ENCODE measurements around the gene NXPH1. TPM values are rescaled to one million over a fixed set of nuclear protein-coding genes. Genes with fewer than 3 reads are reported as not detected.

NXPH1 gene
- total RNA-seq, 1 donor from 2014 or later: not detected

DNA sequence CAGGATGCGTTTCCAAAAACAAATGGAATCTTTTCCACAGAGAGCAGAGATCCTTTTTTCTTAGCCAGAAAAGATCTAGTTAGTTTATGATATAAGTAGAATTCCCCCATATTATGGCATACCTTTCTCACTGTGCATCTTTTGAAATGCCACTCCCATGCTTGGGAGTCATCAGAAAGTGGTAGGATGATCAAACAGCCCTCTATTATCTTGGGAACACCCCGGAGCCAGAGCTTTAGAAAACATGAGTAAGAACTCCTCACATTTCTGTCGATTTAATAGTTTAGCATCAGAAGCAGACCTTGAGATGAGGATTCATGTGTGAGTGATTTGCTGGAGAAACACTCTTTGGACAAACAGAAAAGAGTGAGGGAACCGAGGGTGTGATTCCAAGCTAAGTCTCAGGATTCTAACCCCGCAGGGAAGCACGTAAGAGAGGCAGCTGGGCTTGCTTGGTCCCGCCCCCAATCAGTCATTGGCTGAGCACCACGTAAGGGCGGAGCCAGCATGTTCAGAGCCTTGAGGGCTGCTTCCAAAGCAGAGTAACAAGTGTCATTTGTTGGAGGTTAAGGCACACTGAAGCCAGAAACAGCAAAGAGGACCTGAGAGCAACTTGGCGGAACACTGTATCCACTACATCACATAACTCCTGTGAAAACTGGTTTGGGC, 43.7 kb upstream of the NXPH1 start:
- H3K27ac Mint-ChIP-seq: no peak overlapping the region
- H3K9me3 Mint-ChIP-seq: no peaks in the 10 kb centered on the region
- ATAC-seq (ENCODE audit: low read depth) (no peak), DNase-seq (no peak)
- ChIA-PET CTCF (no interaction called here), POLR2A (no interaction called here)
- no peaks in the 10 kb centered on the region for H3K36me3 Mint-ChIP-seq (ENCODE audit: low read depth)
- H3K4me3 Mint-ChIP-seq: no peak overlapping the region
- H3K27me3 Mint-ChIP-seq: peaks cover 19% of the 10 kb centered on the region
- intact Hi-C loops (cut with micrococcal nuclease): no loop called here
- H3K4me1 Mint-ChIP-seq: no peaks in the 10 kb centered on the region
- TF ChIP-seq, protein P1, sequence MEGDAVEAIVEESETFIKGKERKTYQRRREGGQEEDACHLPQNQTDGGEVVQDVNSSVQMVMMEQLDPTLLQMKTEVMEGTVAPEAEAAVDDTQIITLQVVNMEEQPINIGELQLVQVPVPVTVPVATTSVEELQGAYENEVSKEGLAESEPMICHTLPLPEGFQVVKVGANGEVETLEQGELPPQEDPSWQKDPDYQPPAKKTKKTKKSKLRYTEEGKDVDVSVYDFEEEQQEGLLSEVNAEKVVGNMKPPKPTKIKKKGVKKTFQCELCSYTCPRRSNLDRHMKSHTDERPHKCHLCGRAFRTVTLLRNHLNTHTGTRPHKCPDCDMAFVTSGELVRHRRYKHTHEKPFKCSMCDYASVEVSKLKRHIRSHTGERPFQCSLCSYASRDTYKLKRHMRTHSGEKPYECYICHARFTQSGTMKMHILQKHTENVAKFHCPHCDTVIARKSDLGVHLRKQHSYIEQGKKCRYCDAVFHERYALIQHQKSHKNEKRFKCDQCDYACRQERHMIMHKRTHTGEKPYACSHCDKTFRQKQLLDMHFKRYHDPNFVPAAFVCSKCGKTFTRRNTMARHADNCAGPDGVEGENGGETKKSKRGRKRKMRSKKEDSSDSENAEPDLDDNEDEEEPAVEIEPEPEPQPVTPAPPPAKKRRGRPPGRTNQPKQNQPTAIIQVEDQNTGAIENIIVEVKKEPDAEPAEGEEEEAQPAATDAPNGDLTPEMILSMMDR (IDR thresholded peaks at IDR 0.05): no peak

DNA sequence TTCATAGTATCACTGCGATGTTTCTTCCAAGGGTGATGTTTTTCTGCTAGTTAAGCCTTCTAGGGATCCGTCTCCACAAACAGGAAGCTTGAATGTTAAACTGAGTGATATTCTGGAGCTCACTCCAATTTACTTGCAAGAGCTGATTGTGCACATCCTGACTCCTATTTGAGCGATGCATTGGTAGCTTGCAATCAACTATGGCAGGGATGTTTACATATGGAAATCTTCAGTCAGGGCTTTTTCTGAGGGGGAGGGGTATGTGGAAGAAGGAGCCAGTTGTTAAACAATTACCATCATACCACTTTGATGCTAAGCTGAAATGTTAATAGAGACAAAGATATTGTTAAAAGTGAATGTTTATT, 43.2 kb upstream of the NXPH1 start:
- Mint-ChIP-seq H3K4me3 (no peak overlapping the region), H3K27ac (no peak overlapping the region), H3K36me3 (ENCODE audit: low read depth) (no peaks in the 10 kb centered on the region), H3K27me3 (peaks cover 19% of the 10 kb centered on the region), H3K9me3 (no peaks in the 10 kb centered on the region), H3K4me1 (no peaks in the 10 kb centered on the region)
- intact Hi-C loops (cut with micrococcal nuclease): no loop called here
- CTCF ChIA-PET: no interaction called here
- ATAC-seq (ENCODE audit: low read depth): no peak
- DNase-seq: no peak
- TF ChIP-seq, protein P1 (IDR thresholded peaks at IDR 0.05): no peak
- POLR2A ChIA-PET: no interaction called here

DNA sequence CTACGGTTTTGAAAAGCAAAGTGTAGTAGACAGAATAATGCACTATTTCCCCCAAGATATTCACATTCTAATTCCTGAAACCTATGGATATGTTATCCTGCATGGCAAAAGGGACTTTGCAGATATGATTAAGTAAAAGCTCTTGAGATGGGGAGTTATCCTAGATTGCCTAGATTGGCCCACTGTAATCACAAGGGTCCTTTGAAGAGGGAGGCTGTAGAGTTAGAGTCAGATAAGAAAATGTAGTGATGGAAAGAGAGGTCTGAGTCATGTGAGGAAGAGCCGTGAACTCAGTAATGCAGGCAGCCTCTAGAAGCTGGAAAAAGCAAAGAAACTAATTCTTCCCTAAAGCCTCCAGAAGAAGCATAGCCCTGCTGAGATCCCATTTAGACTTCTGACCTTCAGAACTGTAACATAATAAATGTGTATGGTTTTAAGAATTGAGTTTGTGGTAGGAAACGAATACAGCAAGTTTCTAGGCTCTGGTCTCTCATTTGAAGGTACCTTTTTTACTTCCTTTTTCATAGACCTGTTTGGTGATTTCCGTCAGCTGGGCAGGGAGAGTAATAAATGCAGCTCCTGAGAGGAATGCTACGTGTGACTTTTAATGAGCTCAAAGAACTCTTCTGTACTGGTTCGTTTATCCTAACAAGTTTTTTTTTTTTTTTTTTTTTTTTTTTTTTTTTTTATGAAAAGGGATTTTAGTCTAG, 41.9 kb upstream of the NXPH1 start:
- ATAC-seq (ENCODE audit: low read depth): no peak
- H3K27ac Mint-ChIP-seq: no peak overlapping the region
- no peaks in the 10 kb centered on the region for H3K9me3 Mint-ChIP-seq
- no peak overlapping the region for H3K4me3 Mint-ChIP-seq
- DNase-seq: no peak
- TF ChIP-seq, protein P1 (IDR thresholded peaks at IDR 0.05): no peak
- POLR2A ChIA-PET: no interaction called here
- peaks cover 19% of the 10 kb centered on the region for H3K27me3 Mint-ChIP-seq
- intact Hi-C loops (cut with micrococcal nuclease): no loop called here
- CTCF ChIA-PET: no interaction called here
- H3K36me3 Mint-ChIP-seq (ENCODE audit: low read depth): no peaks in the 10 kb centered on the region
- H3K4me1 Mint-ChIP-seq: no peaks in the 10 kb centered on the region

DNA sequence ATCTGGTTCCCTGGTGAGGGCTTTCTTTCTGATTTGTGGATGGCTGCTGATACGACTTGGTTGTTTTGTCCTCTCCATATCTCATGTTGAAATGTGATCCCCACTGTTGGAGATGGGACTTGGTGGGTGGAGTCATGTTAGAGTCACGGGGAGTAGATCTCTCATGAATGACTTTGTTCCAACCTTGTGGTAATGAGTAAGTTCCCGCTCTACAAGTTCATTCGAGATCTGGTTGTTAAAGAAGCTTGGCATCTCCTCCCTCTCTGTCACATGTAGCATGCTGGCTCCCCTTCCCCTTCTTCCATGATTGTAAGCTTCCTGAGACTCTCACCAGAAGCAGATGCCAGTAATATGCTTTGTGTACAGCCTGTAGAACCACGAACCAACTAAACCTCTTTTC, 37.1 kb upstream of the NXPH1 start:
- no peaks in the 10 kb centered on the region for H3K36me3 Mint-ChIP-seq (ENCODE audit: low read depth)
- POLR2A ChIA-PET: interaction anchor here (0.7 kb wide), 1 partner anchor 9 kb away, joined by 5 read pairs; no protein-coding TSS in a partner anchor
- intact Hi-C loops (cut with micrococcal nuclease): no loop called here
- H3K27ac Mint-ChIP-seq: no peak overlapping the region
- DNase-seq: no peak
- no peak for ATAC-seq (ENCODE audit: low read depth)
- H3K4me1 Mint-ChIP-seq: no peaks in the 10 kb centered on the region
- H3K27me3 Mint-ChIP-seq: peaks cover 5% of the 10 kb centered on the region
- TF ChIP-seq, protein P1 (IDR thresholded peaks at IDR 0.05): no peak
- no peak overlapping the region for H3K4me3 Mint-ChIP-seq
- no peaks in the 10 kb centered on the region for H3K9me3 Mint-ChIP-seq
- CTCF ChIA-PET: no interaction called here

DNA sequence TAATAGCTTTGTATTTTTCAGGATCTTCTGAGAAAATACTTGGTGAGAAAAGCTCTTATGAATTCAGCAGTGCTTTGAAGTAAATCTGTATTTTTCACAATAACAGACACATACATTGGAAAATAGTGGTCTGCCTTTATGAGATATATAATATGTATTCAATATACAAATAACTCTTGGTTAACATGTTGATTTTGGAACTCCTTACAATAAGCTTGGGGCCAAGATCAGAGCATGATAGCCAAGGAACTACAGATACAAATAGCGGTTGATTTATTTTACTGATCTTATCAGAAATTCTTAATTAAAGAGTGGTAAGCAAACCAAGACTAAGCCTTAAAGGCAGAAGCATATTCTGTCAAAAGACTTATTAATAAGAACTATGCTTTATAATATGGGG, 24.5 kb upstream of the NXPH1 start:
- Mint-ChIP-seq H3K4me3 (no peak overlapping the region), H3K27ac (no peak overlapping the region), H3K27me3 (peaks cover 8% of the 10 kb centered on the region), H3K9me3 (no peaks in the 10 kb centered on the region), H3K4me1 (no peaks in the 10 kb centered on the region), H3K36me3 (ENCODE audit: low read depth) (no peaks in the 10 kb centered on the region)
- TF ChIP-seq, protein P1 (IDR thresholded peaks at IDR 0.05): no peak
- POLR2A ChIA-PET: no interaction called here
- DNase-seq (no peak), ATAC-seq (ENCODE audit: low read depth) (no peak)
- intact Hi-C loops (cut with micrococcal nuclease): no loop called here
- CTCF ChIA-PET: no interaction called here
